Ovary (tissue), 10 donors: ENCODE results near the gene SOD2. TPM values are rescaled to one million over a fixed set of nuclear protein-coding genes. Genes with fewer than 3 reads are reported as not detected.
"Not testable (repeated sequence)": the region's sequence is repeated elsewhere in the genome, so short reads cannot be mapped to it uniquely, and the experiment has no call there.

ENCODE experiments used
- DNase-seq, 5 donors: peaks; one replicate each; pipeline ENCODE4 v3.0.0-alpha.2; 2019 to 2020
- H3K27ac ChIP-seq, 2 donors: fragments of 200-600 bp; one replicate each; pipeline versions ENCODE4 v1.5.1 to v1.8.0; 2019 to 2022
- H3K27me3 ChIP-seq: fragments of 200-600 bp; one replicate; pipeline ENCODE4 v1.8.0; 2022
- H3K36me3 ChIP-seq: fragments of 200-600 bp; sonication (generic); one replicate; pipeline ENCODE4 v1.5.1; 2019
- H3K4me1 ChIP-seq: one replicate; pipeline ENCODE4 v1.8.1; 2013; ENCODE audit warnings: mild to moderate bottlenecking, moderate library complexity; ENCODE audit not compliant: insufficient read depth
- H3K4me3 ChIP-seq: fragments of 200-600 bp; sonication (generic); one replicate; pipeline ENCODE4 v1.5.1; 2017
- H3K9me3 ChIP-seq, 2 donors: fragments of 200-600 bp in 1 of 2; sonication (generic) in 1 of 2; one replicate each; pipeline versions ENCODE4 v1.5.1 to v1.8.1; 2013 to 2019; ENCODE audit warnings: mild to moderate bottlenecking in 1 of 2, moderate library complexity in 1 of 2
- EP300 ChIP-seq: sonication (generic); formaldehyde crosslinking; IDR thresholded peaks from one replicate; pipeline ENCODE4 v1.6.1; 2017; ENCODE audit warnings: antibody characterized with exemption
- POLR2A ChIP-seq: fragments of 450-650 bp; IDR thresholded peaks from one replicate; pipeline ENCODE4 v1.6.1; 2017; ENCODE audit warnings: antibody characterized with exemption, mild to moderate bottlenecking, moderate library complexity
- WGBS, 3 donors: extraction: QIAGEN DNeasy Blood & Tissue Kit in 1 of 3; methylation state at CpG; one replicate each; pipeline versions ENCODE4 v1.1.5 to v1.1.7; 2013 to 2017; 5-methylcytosine and 5-hydroxymethylcytosine counted together
- intact Hi-C, 4 donors: fragments of 100-400 bp; cut with DNase I; formaldehyde crosslinking; loops; one replicate each; pipeline versions ENCODE4 v1.11.0 to v1.15.1; 2022 to 2023
- long read RNA-seq, 3 donors: library from polyadenylated mRNA in 2 of 3; unstranded in 2 of 3; transcript quantifications; one replicate each; pipeline ENCODE4 v2.0.0 and lab custom pipeline, GENCODE V29; 2021 to 2026
- polyA plus RNA-seq, 2 donors: library from polyadenylated mRNA; stranded (reverse); fragments of 200-250 nt in 1 of 2; fragments of 350-450 nt in 1 of 2; fragmentation: Illumina TruSeq in 1 of 2; extraction: RNeasy Lipid Tissue Mini Kit (QIAGEN cat#74804) in 1 of 2; gene quantifications; one replicate each; pipeline ENCODE4 v1.2.3, GENCODE V29; 2013 to 2014
- total RNA-seq, 7 donors: library from RNA; depleted of rRNA in 2 of 7; stranded (reverse); fragments of >200 nt in 2 of 7; fragmentation: NEBNext Ultra II Directional in 3 of 7; extraction: Animal tissue kit (Norgen Biotek cat#: 25700) in 3 of 7; gene quantifications; one replicate each; pipeline versions ENCODE4 v1.1.0 to v1.2.4, GENCODE V29; 2016 to 2023
- TF ChIP-seq, protein P1 (sequence below), 3 donors: fragments of 450-650 bp in 2 of 3; fragments of 200-600 bp in 1 of 3; IDR thresholded peaks; one replicate each; pipeline versions ENCODE4 v1.5.1 to v1.8.0; 2016 to 2022; ENCODE audit warnings: antibody characterized with exemption in 3 of 3, mild to moderate bottlenecking in 1 of 3
- donor health status: DM: no; HTN: no; CAD: no; lungs with moderate emphysema.
- donor health status: DM: no; HTN: no; CAD: no.
- donor health status: Bipolar disorder and iron deficiency.
- donor health status: DM: yes; HTN: yes; CAD: no.
- donor health status: DM: no; HTN: no; CAD: no.
- donor health status: DM: yes; HTN: yes; CAD: no.

The SOD2 gene
- 100 to 1,000 TPM; 164 to 580 (median 215) TPM for total RNA-seq
- polyA plus RNA-seq, result 100 to 1,000 TPM; 130 to 160 TPM
- long read RNA-seq, donor 1, full-length matches to known transcripts, result 95 of 168 reads
- long read RNA-seq, donor 1, partial matches to known transcripts, result 6 of 168 reads
- long read RNA-seq, donor 1, other reads (novel, unspliced or antisense), result 67 of 168 reads
- long read RNA-seq, donor 2, full-length matches to known transcripts, result 60 of 65 reads
- long read RNA-seq, donor 2, partial matches to known transcripts, result 5 of 65 reads
- long read RNA-seq, donor 2, other reads (novel, unspliced or antisense), result 0 of 65 reads
- long read RNA-seq, donor 3, full-length matches to known transcripts, result 552 of 630 reads
- long read RNA-seq, donor 3, partial matches to known transcripts, result 25 of 630 reads
- long read RNA-seq, donor 3, other reads (novel, unspliced or antisense), result 53 of 630 reads

GRCh38 chr6:159693128-159693893 lies at the start of gene SOD2:
TSS of gene SOD2 (minus strand) at chr6:159693241. CDS start at chr6:159693167, 74 bp downstream.
- no peak for TF ChIP-seq EP300
- TF ChIP-seq POLR2A, result peak; percentile 66
- TF ChIP-seq, protein P1, sequence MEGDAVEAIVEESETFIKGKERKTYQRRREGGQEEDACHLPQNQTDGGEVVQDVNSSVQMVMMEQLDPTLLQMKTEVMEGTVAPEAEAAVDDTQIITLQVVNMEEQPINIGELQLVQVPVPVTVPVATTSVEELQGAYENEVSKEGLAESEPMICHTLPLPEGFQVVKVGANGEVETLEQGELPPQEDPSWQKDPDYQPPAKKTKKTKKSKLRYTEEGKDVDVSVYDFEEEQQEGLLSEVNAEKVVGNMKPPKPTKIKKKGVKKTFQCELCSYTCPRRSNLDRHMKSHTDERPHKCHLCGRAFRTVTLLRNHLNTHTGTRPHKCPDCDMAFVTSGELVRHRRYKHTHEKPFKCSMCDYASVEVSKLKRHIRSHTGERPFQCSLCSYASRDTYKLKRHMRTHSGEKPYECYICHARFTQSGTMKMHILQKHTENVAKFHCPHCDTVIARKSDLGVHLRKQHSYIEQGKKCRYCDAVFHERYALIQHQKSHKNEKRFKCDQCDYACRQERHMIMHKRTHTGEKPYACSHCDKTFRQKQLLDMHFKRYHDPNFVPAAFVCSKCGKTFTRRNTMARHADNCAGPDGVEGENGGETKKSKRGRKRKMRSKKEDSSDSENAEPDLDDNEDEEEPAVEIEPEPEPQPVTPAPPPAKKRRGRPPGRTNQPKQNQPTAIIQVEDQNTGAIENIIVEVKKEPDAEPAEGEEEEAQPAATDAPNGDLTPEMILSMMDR (IDR thresholded peaks at IDR 0.05), result peak in 2 of 3 donors; percentile 8 to 13
- peak within 1 kb of the TSS; percentile 91 to 92 for H3K27ac ChIP-seq
- no peaks in the 10 kb centered on the region for H3K27me3 ChIP-seq
- no peaks in the 10 kb centered on the region for H3K36me3 ChIP-seq
- peak; percentile 82 to 90 (median 86) for DNase-seq
- WGBS, 3 donors, result 0 to 2% (median 1%) methylated on average over 32 to 74 of the region's 74 CpGs
- H3K9me3 ChIP-seq, result no peaks in the 10 kb centered on the region
- H3K4me3 ChIP-seq, result peak within 1 kb of the TSS; percentile 81
- intact Hi-C loops, result loop anchor here (2.0 to 10.0 kb wide), 7 partner anchors 33 to 159 kb away; partner anchors contain the start of genes TCP1 (in 2 of the 4), WTAP (in 2 of the 4) and ACAT2 (in 1 of the 4)
- H3K4me1 ChIP-seq, result peaks cover 9% of the 10 kb centered on the region

GRCh38 chr6:159742165-159742564 lies 49.1 kb upstream of the SOD2 start:
- intact Hi-C loops, result no loop called here
- H3K36me3 ChIP-seq, result no peaks in the 10 kb centered on the region

DNA sequence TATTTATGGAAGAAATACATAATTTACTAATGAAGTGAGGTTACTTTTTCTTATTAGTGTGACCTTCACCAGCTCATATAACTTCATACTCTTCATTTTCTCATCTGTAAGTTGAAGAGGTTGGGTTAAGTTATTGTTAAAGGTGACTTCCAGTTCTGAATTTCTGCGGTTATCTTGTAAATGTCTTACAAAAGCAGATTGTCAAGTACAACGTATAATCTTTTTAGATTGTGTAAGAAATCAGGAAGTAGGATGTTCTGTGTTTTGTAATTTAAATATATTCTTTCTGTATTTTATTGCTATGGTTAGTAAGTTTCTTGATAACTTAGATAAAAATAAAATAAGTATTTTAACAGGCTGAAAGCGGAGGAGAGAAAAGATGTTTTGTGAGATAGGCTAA lies 46.3 kb upstream of the SOD2 start:
- TF ChIP-seq, protein P1 (IDR thresholded peaks at IDR 0.05), result no peak
- TF ChIP-seq EP300 (no peak), POLR2A (no peak)
- H3K9me3 ChIP-seq, result no peaks in the 10 kb centered on the region
- WGBS, 3 donors, result 67 to 77% (median 72%) methylated on average over 3 of the region's 3 CpGs
- intact Hi-C loops, result no loop called here
- no peak overlapping the region for H3K4me3 ChIP-seq
- no peak overlapping the region for H3K27ac ChIP-seq
- H3K36me3 ChIP-seq, result no peaks in the 10 kb centered on the region
- no peak for DNase-seq
- H3K27me3 ChIP-seq, result no peaks in the 10 kb centered on the region
- peaks cover 2% of the 10 kb centered on the region for H3K4me1 ChIP-seq

More at GRCh38 chr6:159742165-159742564, 49.1 kb upstream of the SOD2 start:
- Histone ChIP-seq H3K9me3 (no peaks in the 10 kb centered on the region), H3K4me3 (no peak overlapping the region), H3K27me3 (no peaks in the 10 kb centered on the region), H3K4me1 (no peaks in the 10 kb centered on the region), H3K27ac (no peak overlapping the region)
- 82 to 90% (median 89%) methylated on average over 1 of the region's 1 CpG for WGBS, 3 donors
- TF ChIP-seq POLR2A (no peak), EP300 (no peak)
- no peak for DNase-seq

DNA sequence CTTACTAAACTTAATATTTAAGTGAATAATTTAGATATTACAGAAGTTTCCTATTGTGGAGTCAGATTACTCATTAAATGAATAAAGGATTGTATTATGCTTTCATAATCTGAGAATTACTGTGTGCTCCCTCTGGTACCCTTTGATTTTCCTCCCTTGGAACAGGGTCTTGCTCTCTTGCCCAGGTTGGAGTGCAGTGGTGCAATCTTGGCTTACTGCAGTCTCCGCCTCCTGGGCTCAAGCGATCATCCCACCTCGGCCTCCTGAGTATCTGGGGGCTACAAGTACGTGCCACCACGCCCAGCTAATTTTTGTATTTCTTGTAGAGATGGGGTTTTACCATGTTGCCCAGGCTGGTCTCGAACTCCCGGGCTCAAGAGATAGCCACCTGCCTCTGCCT lies 43.9 kb upstream of the SOD2 start:
- intact Hi-C loops, result no loop called here

DNA sequence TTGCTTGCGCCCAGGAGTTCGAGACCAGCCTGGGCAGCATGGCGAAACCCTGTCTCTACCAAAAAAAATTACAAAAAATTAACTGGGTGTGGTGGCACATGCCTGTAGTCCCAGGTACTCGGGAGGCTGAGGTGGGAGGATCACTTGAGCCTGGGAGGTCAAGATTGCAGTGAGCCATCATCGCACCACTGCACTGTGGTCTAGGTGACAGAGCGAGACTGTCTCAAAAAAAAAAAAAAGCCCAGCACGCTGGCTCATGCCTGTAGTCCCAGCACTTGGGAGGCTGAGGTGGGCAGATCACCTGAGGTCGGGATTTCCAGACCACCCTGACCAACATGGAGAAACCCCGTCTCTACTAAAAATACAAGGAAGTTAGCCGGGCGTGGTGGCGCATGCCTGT lies 40.4 kb upstream of the SOD2 start:
- H3K27ac ChIP-seq, H3K27me3 ChIP-seq, H3K9me3 ChIP-seq, H3K36me3 ChIP-seq, intact Hi-C loops, H3K4me3 ChIP-seq, DNase-seq: not testable (repeated sequence)
- peaks cover 12% of the 10 kb centered on the region for H3K4me1 ChIP-seq
- WGBS, 3 donors, result 95 to 96% (median 95%) methylated on average over 12 of the region's 12 CpGs

More for the DNA sequence above, 43.9 kb upstream of the SOD2 start:
- Histone ChIP-seq H3K27me3 (no peaks in the 10 kb centered on the region), H3K36me3 (no peaks in the 10 kb centered on the region), H3K9me3 (no peaks in the 10 kb centered on the region), H3K4me3 (no peak overlapping the region), H3K4me1 (peaks cover 5% of the 10 kb centered on the region), H3K27ac (no peak overlapping the region)
- WGBS, 3 donors, result 82 to 93% (median 92%) methylated on average over 7 of the region's 7 CpGs
- DNase-seq, result no peak
- no peak for TF ChIP-seq EP300
- TF ChIP-seq POLR2A, result no peak

GRCh38 chr6:159732550-159732949 lies 39.5 kb upstream of the SOD2 start:
- peaks cover 12% of the 10 kb centered on the region for H3K4me1 ChIP-seq
- H3K27me3 ChIP-seq, H3K4me3 ChIP-seq, H3K9me3 ChIP-seq, H3K27ac ChIP-seq, DNase-seq, H3K36me3 ChIP-seq, intact Hi-C loops: not testable (repeated sequence)
- 90 to 94% (median 93%) methylated on average over 12 of the region's 12 CpGs for WGBS, 3 donors
